Loucy (cell line): ENCODE data around the gene CAP2.

ENCODE experiments used
- H2AFZ ChIP-seq: fragments of 200-600 bp; sonication (generic); 2 replicates; pipeline ENCODE4 v1.6.0; 2016; ENCODE audit warnings: antibody characterized with exemption, mild to moderate bottlenecking, low read length, moderate library complexity
- H3F3A ChIP-seq: fragments of 200-600 bp; 2 replicates; pipeline ENCODE4 v1.6.0; 2016; ENCODE audit warnings: antibody characterized with exemption, low read depth, mild to moderate bottlenecking
- H3K27me3 ChIP-seq: fragments of 200-600 bp; sonication (generic); 2 replicates; pipeline ENCODE4 v1.6.1; 2014; ENCODE audit warnings: low read length, mild to moderate bottlenecking; ENCODE audit not compliant: insufficient read depth, poor library complexity, severe bottlenecking
- H3K36me3 ChIP-seq: fragments of 200-600 bp; sonication (generic); 2 replicates; pipeline ENCODE4 v1.6.1; 2016; ENCODE audit warnings: low read length; ENCODE audit not compliant: insufficient read depth
- H3K4me1 ChIP-seq: fragments of 200-600 bp; sonication (generic); 2 replicates; pipeline ENCODE4 v1.5.1; 2014; ENCODE audit warnings: low read length, mild to moderate bottlenecking; ENCODE audit not compliant: insufficient read depth, poor library complexity, severe bottlenecking
- H3K4me2 ChIP-seq: fragments of 200-600 bp; sonication (generic); 2 replicates; pipeline ENCODE4 v1.6.0; 2014; ENCODE audit warnings: antibody characterized with exemption, low read length, low read depth, mild to moderate bottlenecking; ENCODE audit not compliant: poor library complexity, severe bottlenecking
- H3K4me3 ChIP-seq: fragments of 200-600 bp; sonication (generic); 2 replicates; pipeline ENCODE4 v1.5.1; 2014; ENCODE audit warnings: low read length, mild to moderate bottlenecking, mixed read lengths; ENCODE audit not compliant: poor library complexity, severe bottlenecking
- H3K79me2 ChIP-seq: fragments of 200-600 bp; sonication (generic); 2 replicates; pipeline ENCODE4 v1.6.1; 2014; ENCODE audit warnings: low read length; ENCODE audit not compliant: insufficient read depth
- H3K9ac ChIP-seq: fragments of 200-600 bp; sonication (generic); 2 replicates; pipeline ENCODE4 v1.6.0; 2014; ENCODE audit warnings: mild to moderate bottlenecking, low read depth, low read length, moderate library complexity; ENCODE audit not compliant: poor library complexity, severe bottlenecking
- H3K9me2 ChIP-seq: fragments of 200-600 bp; sonication (generic); replicated peaks from 2 replicates; pipeline ENCODE4 v1.6.1; 2016; ENCODE audit warnings: low read depth, low read length, mixed read lengths
- H3K9me3 ChIP-seq: fragments of 200-600 bp; sonication (generic); 2 replicates; pipeline ENCODE4 v1.6.1; 2014; ENCODE audit warnings: mild to moderate bottlenecking, antibody characterized with exemption, low read length, low read depth; ENCODE audit not compliant: insufficient read depth
- H4K20me1 ChIP-seq: fragments of 200-600 bp; sonication (generic); 2 replicates; pipeline ENCODE4 v1.6.0; 2014; ENCODE audit warnings: antibody characterized with exemption, low read length, mild to moderate bottlenecking; ENCODE audit not compliant: insufficient read depth, poor library complexity, severe bottlenecking
- CTCF ChIP-seq: fragments of 200-600 bp; sonication (generic); conservative IDR thresholded peaks from 2 replicates; pipeline ENCODE4 v1.5.1; 2014; ENCODE audit warnings: mild to moderate bottlenecking, antibody characterized with exemption, low read length
- EZH2phosphoT487 ChIP-seq: fragments of 200-600 bp; IDR thresholded peaks from 2 replicates; pipeline ENCODE4 v1.6.1; 2018; ENCODE audit warnings: antibody characterized with exemption, mild to moderate bottlenecking, moderate library complexity, borderline replicate concordance

The CAP2 gene

GRCh38 chr6:17381424-17382147, 11.8 kb upstream of the CAP2 start:
- Histone ChIP-seq H2AFZ (no peak overlapping the region), H3K4me1 (no peaks in the 10 kb centered on the region), H3K27me3 (no peaks in the 10 kb centered on the region), H3K79me2 (no peaks in the 10 kb centered on the region), H4K20me1 (no peaks in the 10 kb centered on the region), H3K9me2 (no peaks in the 10 kb centered on the region), H3K4me3 (no peak overlapping the region), H3K4me2 (no peak overlapping the region), H3K9ac (no peak overlapping the region), H3K9me3 (no peaks in the 10 kb centered on the region), H3F3A (no peaks in the 10 kb centered on the region), H3K36me3 (no peaks in the 10 kb centered on the region)
- no peak for TF ChIP-seq EZH2phosphoT487
- no peak for TF ChIP-seq CTCF

GRCh38 chr6:17385660-17386059, 7.7 kb upstream of the CAP2 start:
- Histone ChIP-seq H4K20me1 (no peaks in the 10 kb centered on the region), H3K9ac (no peak overlapping the region), H3K27me3 (no peaks in the 10 kb centered on the region), H3K4me2 (no peak overlapping the region), H3K4me3 (no peak overlapping the region), H3K9me3 (no peaks in the 10 kb centered on the region), H3F3A (no peaks in the 10 kb centered on the region), H3K79me2 (no peaks in the 10 kb centered on the region), H3K9me2 (no peaks in the 10 kb centered on the region), H3K36me3 (no peaks in the 10 kb centered on the region), H3K4me1 (no peaks in the 10 kb centered on the region), H2AFZ (no peak overlapping the region)
- TF ChIP-seq EZH2phosphoT487: no peak
- no peak for TF ChIP-seq CTCF

- H3K27me3 ChIP-seq: no peaks in the 10 kb centered on the region
- no peak overlapping the region for H3K4me2 ChIP-seq
- H3K9me3 ChIP-seq: no peaks in the 10 kb centered on the region
- no peaks in the 10 kb centered on the region for H3K79me2 ChIP-seq
- no peak for TF ChIP-seq CTCF
- no peak for TF ChIP-seq EZH2phosphoT487
- no peak overlapping the region for H2AFZ ChIP-seq
- no peaks in the 10 kb centered on the region for H3F3A ChIP-seq
- H3K36me3 ChIP-seq: no peaks in the 10 kb centered on the region
- H3K9me2 ChIP-seq: no peaks in the 10 kb centered on the region
- H3K4me1 ChIP-seq: no peaks in the 10 kb centered on the region
- no peaks in the 10 kb centered on the region for H4K20me1 ChIP-seq
- no peak overlapping the region for H3K9ac ChIP-seq
- no peak overlapping the region for H3K4me3 ChIP-seq
Observed at GRCh38 chr6:17388365-17388764, 5.0 kb upstream of the CAP2 start.
